Right renal cortex interstitium (tissue), 3 donors: ENCODE measurements around the gene MRPS33. TPM values are rescaled to one million over a fixed set of nuclear protein-coding genes. Genes with fewer than 3 reads are reported as not detected.
"Not testable (repeated sequence)": the region's sequence is repeated elsewhere in the genome, so short reads cannot be mapped to it uniquely, and the experiment has no call there.

Experiments used
- DNase-seq, 3 donors: peaks; one replicate each; pipeline ENCODE4 v3.0.0-alpha.2; 2013; ENCODE audit warnings: low read depth in 3 of 3, low spot score in 2 of 3
- polyA plus RNA-seq, 3 donors: library from polyadenylated mRNA; unstranded; fragments of 120-200 nt; gene quantifications; one replicate each; pipeline ENCODE4 v1.2.1, GENCODE V29; 2013; ENCODE audit not compliant: insufficient read length in 3 of 3

The MRPS33 gene
- polyA plus RNA-seq, 3 donors = 90.8 to 105 (median 98.6) TPM

DNA sequence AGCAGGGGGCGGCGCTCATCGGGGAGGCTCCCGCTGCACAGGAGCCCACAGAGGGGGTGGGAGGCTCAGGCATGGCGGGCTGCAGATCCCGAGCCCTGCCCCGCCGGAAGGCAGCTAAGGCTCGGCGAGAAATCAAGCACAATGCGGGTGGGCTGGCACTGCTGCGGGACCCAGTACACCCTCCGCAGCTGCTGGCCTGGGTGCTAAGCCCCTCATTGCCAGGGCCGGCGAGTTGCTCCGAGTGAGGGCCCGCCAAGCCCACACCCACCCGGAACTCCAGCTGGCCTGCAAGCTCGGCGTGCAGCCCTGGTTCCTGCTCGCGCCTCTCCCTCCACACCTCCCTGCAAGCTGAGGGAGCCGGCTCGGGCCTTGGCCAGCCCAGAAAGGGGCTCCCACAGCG, 57.8 kb downstream of the MRPS33 start:
- not testable (repeated sequence) for DNase-seq

Other genes starting within 250 kb of the MRPS33 start
- 10 to 100 TPM; 22.5 to 26.3 (median 22.9) TPM for gene BRAF, start 90.0 kb downstream of the MRPS33 start, polyA plus RNA-seq
- under 1 TPM; 0.21 to 0.50 (median 0.32) TPM for gene TMEM178B, start 59.1 kb upstream of the MRPS33 start, polyA plus RNA-seq